Fibroblast of lung (primary cell): Measurements from ENCODE around the gene ITPK1. TPM values are rescaled to one million over a fixed set of nuclear protein-coding genes. Genes with fewer than 3 reads are reported as not detected.

Experiments
- DNase-seq, 2 donors: peaks; one replicate each; pipeline versions ENCODE4 v3.0.0 to v3.0.0-alpha.2; 2010; ENCODE audit warnings: low read depth in 2 of 2
- H2AFZ ChIP-seq: 2 replicates; pipeline ENCODE4 v1.5.1; 2012; ENCODE audit warnings: low read length, control low read depth, inconsistent platforms
- H3K27ac ChIP-seq: 2 replicates; pipeline ENCODE4 v1.5.1; 2011; ENCODE audit warnings: low read length, control low read depth; ENCODE audit not compliant: insufficient read depth
- H3K27me3 ChIP-seq: 2 replicates; pipeline ENCODE4 v1.5.1; 2011; ENCODE audit warnings: mild to moderate bottlenecking, low read length; ENCODE audit not compliant: control insufficient read depth, insufficient read depth
- H3K36me3 ChIP-seq: 2 replicates; pipeline ENCODE4 v1.5.1; 2011; ENCODE audit warnings: low read length; ENCODE audit not compliant: control insufficient read depth, insufficient read depth
- H3K4me1 ChIP-seq: 2 replicates; pipeline ENCODE4 v1.5.1; 2011; ENCODE audit warnings: low read length; ENCODE audit not compliant: control insufficient read depth, insufficient read depth; ENCODE audit errors: extremely low read depth
- H3K4me2 ChIP-seq: 2 replicates; pipeline ENCODE4 v1.5.1; 2011; ENCODE audit warnings: low read length, control low read depth; ENCODE audit not compliant: insufficient read depth; ENCODE audit errors: extremely low read depth
- H3K4me3 ChIP-seq, 4 experiments: fragments of 200-600 bp in 1 of 4; sonication (generic) in 1 of 4; replicated peaks in 1 of 4; 2 replicates each; pipeline ENCODE4 v1.5.1; 2011 to 2016; ENCODE audit warnings: low read length in 4 of 4, low read depth in 3 of 4, mild to moderate bottlenecking in 3 of 4, control low read depth in 2 of 4, inconsistent platforms in 1 of 4, mixed read lengths in 1 of 4; ENCODE audit not compliant: insufficient read depth in 1 of 4; ENCODE audit errors: control extremely low read depth in 1 of 4
- H3K79me2 ChIP-seq: 2 replicates; pipeline ENCODE4 v1.5.1; 2012; ENCODE audit warnings: mild to moderate bottlenecking, low read length, inconsistent platforms; ENCODE audit not compliant: control insufficient read depth, insufficient read depth
- H3K9ac ChIP-seq: 2 replicates; pipeline ENCODE4 v1.5.1; 2011; ENCODE audit warnings: mild to moderate bottlenecking, low read length, control low read depth; ENCODE audit not compliant: insufficient read depth
- H3K9me3 ChIP-seq: 2 replicates; pipeline ENCODE4 v1.5.1; 2012; ENCODE audit warnings: low read depth, low read length; ENCODE audit not compliant: control insufficient read depth, insufficient read depth
- H4K20me1 ChIP-seq: 2 replicates; pipeline ENCODE4 v1.5.1; 2011; ENCODE audit warnings: low read length; ENCODE audit not compliant: control insufficient read depth, insufficient read depth; ENCODE audit errors: extremely low read depth
- EZH2 ChIP-seq: IDR thresholded peaks from 2 replicates; pipeline ENCODE4 v1.5.1; 2012; ENCODE audit warnings: low read length, control low read depth, mild to moderate bottlenecking; ENCODE audit errors: missing control alignments
- polyA plus RNA-seq, 2 donors: library from polyadenylated mRNA; depleted of rRNA in 1 of 2; stranded (reverse) in 1 of 2; unstranded in 1 of 2; fragments of >200 nt; gene quantifications; 2 replicates each; pipeline ENCODE4 v1.2.1, GENCODE V29; 2011 to 2012; ENCODE audit warnings: missing spikeins in 1 of 2
- total RNA-seq: library from RNA; depleted of rRNA; stranded (reverse); fragments of >200 nt; gene quantifications from 2 replicates; pipeline ENCODE4 v1.2.1, GENCODE V29; 2014
- TF ChIP-seq, protein P1 (sequence below), 2 donors: IDR thresholded peaks in 1 of 2; conservative IDR thresholded peaks in 1 of 2; 1 replicate in 1 of 2; 2 replicates in 1 of 2; pipeline ENCODE4 v1.5.1; 2011 to 2012; ENCODE audit warnings: low read length in 2 of 2, control low read depth in 1 of 2, inconsistent platforms in 1 of 2, low read depth in 1 of 2, mild to moderate bottlenecking in 1 of 2

Gene ITPK1
- total and polyA plus RNA-seq, 2 donors (not counting 1 experiment from before 2014, with no cell fraction given) = 9.2 to 23.1 TPM

DNA sequence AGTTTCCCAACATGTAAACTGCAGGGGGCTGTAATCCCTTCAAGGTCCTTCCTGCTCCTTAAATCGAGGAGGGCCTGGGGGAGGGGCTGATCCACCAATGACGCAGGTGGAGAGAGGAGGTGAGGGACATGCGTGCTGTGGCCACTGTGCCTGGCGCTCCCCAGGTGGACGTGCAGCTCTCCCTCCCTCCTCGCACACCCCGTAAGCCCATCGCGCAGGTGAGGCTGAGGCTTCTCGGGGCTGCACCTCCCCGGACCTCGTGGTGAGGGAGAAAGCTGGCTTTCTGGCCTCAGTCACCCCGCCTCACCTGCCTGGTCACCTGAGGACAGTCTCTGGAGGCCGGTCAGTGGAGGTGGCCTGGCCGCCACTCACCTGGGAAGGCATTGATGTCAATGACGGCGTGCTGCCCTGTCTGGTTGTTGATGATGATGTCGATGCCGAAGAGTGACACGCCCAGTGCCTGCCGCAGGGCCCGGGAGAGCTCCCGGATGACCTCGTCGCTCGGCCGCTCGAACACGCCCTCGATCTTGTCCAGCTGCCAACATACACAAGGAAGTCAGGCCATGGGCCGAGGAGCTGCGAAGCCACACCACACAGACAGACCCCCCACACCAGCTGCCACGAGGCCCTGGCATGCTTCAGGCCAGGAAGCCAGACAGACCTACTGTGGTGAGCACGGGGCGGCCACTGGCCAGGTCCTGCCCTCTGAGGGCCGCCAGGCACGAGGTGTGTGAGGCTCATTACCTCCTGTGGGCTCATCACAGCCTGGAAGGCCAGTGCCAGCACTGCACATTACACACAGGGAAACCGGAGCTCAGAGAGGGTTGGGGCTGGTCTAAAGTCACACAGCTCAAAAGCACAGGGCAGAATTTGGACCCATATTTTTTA is 169.5 kb downstream of the ITPK1 start:
- H3K9me3 ChIP-seq = no peaks in the 10 kb centered on the region
- peak; percentile 57 to 61 for DNase-seq
- no peak overlapping the region for H3K27ac ChIP-seq

DNA sequence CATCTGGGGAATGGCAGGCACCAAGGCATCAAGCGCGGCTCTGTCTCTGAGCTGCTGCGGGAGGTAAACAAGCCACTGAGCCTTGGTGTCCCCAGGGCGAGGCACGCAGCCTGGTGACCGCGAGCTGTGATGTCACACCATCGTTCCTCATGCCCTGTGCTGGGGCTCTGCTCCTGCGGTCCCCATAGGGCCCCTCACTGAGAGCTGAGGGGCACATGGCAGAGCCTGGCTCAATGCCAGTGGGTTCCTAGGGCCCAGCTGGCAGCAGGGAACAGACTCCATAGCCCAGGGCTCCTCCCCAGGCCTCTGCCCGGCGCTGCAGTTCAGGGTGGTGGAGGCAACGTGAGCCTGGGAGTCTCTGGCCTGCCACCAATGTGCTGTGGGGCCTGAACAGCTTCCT is 170.2 kb downstream of the ITPK1 start:
- no peak overlapping the region for H2AFZ ChIP-seq
- no peaks in the 10 kb centered on the region for H3K79me2 ChIP-seq
- H3K4me1 ChIP-seq = no peaks in the 10 kb centered on the region
- DNase-seq = no peak
- H3K27me3 ChIP-seq = no peaks in the 10 kb centered on the region
- no peak overlapping the region for H3K9ac ChIP-seq
- H3K27ac ChIP-seq = no peak overlapping the region
- H3K4me2 ChIP-seq = no peak overlapping the region
- no peaks in the 10 kb centered on the region for H4K20me1 ChIP-seq
- no peaks in the 10 kb centered on the region for H3K36me3 ChIP-seq
- TF ChIP-seq, protein P1, sequence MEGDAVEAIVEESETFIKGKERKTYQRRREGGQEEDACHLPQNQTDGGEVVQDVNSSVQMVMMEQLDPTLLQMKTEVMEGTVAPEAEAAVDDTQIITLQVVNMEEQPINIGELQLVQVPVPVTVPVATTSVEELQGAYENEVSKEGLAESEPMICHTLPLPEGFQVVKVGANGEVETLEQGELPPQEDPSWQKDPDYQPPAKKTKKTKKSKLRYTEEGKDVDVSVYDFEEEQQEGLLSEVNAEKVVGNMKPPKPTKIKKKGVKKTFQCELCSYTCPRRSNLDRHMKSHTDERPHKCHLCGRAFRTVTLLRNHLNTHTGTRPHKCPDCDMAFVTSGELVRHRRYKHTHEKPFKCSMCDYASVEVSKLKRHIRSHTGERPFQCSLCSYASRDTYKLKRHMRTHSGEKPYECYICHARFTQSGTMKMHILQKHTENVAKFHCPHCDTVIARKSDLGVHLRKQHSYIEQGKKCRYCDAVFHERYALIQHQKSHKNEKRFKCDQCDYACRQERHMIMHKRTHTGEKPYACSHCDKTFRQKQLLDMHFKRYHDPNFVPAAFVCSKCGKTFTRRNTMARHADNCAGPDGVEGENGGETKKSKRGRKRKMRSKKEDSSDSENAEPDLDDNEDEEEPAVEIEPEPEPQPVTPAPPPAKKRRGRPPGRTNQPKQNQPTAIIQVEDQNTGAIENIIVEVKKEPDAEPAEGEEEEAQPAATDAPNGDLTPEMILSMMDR (conservative IDR thresholded peaks at IDR 0.05 in 1 of 2, IDR thresholded peaks at IDR 0.05 in 1 of 2; ENCODE audit: low read depth in 1 of 2, low read length in 2 of 2) = no peak
- no peak for TF ChIP-seq EZH2
- H3K4me3 ChIP-seq = no peak overlapping the region
- H3K9me3 ChIP-seq = no peaks in the 10 kb centered on the region

More for the DNA sequence above, 169.5 kb downstream of the ITPK1 start:
- no peaks in the 10 kb centered on the region for H4K20me1 ChIP-seq
- H3K4me2 ChIP-seq = no peak overlapping the region
- H3K9ac ChIP-seq = peak overlapping the region; percentile 16
- no peaks in the 10 kb centered on the region for H3K4me1 ChIP-seq
- H3K4me3 ChIP-seq = no peak overlapping the region
- TF ChIP-seq, protein P1 (conservative IDR thresholded peaks at IDR 0.05 in 1 of 2, IDR thresholded peaks at IDR 0.05 in 1 of 2; ENCODE audit: low read depth in 1 of 2, low read length in 2 of 2) = no peak
- no peak for TF ChIP-seq EZH2
- H3K79me2 ChIP-seq = no peaks in the 10 kb centered on the region
- no peaks in the 10 kb centered on the region for H3K36me3 ChIP-seq
- no peaks in the 10 kb centered on the region for H3K27me3 ChIP-seq
- H2AFZ ChIP-seq = no peak overlapping the region

DNA sequence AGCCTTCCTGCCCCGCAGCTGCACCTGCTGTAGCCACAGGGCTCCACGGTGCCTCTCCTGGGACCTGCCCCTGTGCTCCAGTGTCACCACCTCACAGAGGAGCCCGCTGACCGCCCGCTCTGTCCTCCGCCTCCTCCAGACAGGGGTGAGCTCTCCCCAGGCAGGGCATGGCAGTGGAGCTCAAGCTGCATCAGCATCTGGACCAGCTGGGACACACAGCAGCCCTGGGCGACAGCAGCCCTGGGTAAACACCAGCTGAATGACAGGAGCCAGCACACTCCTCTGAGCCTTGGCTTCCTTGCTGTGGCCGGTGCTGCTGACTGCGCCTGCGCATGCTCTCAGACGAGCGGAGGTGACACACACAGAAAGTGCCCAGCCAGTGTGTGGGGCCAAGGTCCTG is 170.7 kb downstream of the ITPK1 start:
- no peaks in the 10 kb centered on the region for H3K36me3 ChIP-seq
- no peaks in the 10 kb centered on the region for H3K9me3 ChIP-seq
- no peak overlapping the region for H2AFZ ChIP-seq
- TF ChIP-seq, protein P1 (conservative IDR thresholded peaks at IDR 0.05 in 1 of 2, IDR thresholded peaks at IDR 0.05 in 1 of 2; ENCODE audit: low read depth in 1 of 2, low read length in 2 of 2) = no peak
- TF ChIP-seq EZH2 = no peak
- H3K4me1 ChIP-seq = no peaks in the 10 kb centered on the region
- H3K9ac ChIP-seq = no peak overlapping the region
- H3K79me2 ChIP-seq = no peaks in the 10 kb centered on the region
- H3K4me2 ChIP-seq = no peak overlapping the region
- H3K27ac ChIP-seq = no peak overlapping the region
- H3K4me3 ChIP-seq = no peak overlapping the region
- no peaks in the 10 kb centered on the region for H4K20me1 ChIP-seq
- no peaks in the 10 kb centered on the region for H3K27me3 ChIP-seq
- DNase-seq = no peak
